Activated naive CD4-positive, alpha-beta T cell treated with anti-CD3 and anti-CD28 coated beads, Interleukin-2, amount 50 U/mL, for 24 hours (primary cell): ENCODE results near the gene PPP1R16B.

Experiments used
- H3K27ac Mint-ChIP-seq: one replicate; pipeline ENCODE4 v1.8.0; 2021; ENCODE audit warnings: mild to moderate bottlenecking, mixed read lengths
- H3K27me3 Mint-ChIP-seq: one replicate; pipeline ENCODE4 v1.8.0; 2021; ENCODE audit warnings: mixed read lengths
- H3K36me3 Mint-ChIP-seq: one replicate; pipeline ENCODE4 v1.8.0; 2021; ENCODE audit warnings: mixed read lengths
- H3K4me1 Mint-ChIP-seq: one replicate; pipeline ENCODE4 v1.8.0; 2021; ENCODE audit warnings: mixed read lengths
- H3K4me3 Mint-ChIP-seq: one replicate; pipeline ENCODE4 v1.8.0; 2021; ENCODE audit warnings: mild to moderate bottlenecking, mixed read lengths
- H3K9me3 Mint-ChIP-seq: one replicate; pipeline ENCODE4 v1.8.0; 2021; ENCODE audit warnings: mixed read lengths

PPP1R16B gene

DNA sequence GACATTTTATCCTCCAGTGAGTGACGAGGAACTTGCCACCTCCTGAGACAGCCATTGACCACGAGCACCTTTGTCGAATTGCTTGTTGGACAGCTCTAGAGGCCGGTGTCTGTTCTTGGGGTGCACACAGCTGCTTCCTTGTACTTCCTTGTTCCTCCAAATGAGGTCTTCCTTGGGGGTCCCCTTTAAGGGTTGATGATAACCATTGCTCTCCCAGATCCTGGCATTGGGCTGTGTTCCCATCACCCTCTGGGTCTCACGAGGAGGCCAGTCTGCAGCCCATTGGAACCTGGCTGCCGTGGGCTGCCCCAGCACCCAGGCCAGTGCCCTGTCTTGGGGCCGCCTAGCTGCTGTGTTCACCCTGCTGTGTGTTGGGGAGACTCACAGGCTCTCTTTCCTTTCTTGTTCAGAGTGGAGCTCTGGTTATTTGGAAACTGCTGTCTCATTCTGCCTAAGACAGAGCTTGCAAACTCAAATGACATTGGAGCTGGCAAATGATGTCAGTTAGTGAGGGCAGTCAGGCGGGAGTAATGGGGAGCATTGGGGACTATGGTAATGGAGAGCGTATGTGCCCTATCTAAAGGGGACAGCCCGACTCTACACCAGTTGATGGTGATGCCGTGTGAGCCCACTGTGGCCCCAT is 25.7 kb downstream of the PPP1R16B start:
- Mint-ChIP-seq H3K9me3 (no peaks in the 10 kb centered on the region), H3K4me3 (no peak overlapping the region), H3K4me1 (peaks cover 67% of the 10 kb centered on the region), H3K36me3 (peaks cover 13% of the 10 kb centered on the region), H3K27ac (no peak overlapping the region), H3K27me3 (no peaks in the 10 kb centered on the region)

DNA sequence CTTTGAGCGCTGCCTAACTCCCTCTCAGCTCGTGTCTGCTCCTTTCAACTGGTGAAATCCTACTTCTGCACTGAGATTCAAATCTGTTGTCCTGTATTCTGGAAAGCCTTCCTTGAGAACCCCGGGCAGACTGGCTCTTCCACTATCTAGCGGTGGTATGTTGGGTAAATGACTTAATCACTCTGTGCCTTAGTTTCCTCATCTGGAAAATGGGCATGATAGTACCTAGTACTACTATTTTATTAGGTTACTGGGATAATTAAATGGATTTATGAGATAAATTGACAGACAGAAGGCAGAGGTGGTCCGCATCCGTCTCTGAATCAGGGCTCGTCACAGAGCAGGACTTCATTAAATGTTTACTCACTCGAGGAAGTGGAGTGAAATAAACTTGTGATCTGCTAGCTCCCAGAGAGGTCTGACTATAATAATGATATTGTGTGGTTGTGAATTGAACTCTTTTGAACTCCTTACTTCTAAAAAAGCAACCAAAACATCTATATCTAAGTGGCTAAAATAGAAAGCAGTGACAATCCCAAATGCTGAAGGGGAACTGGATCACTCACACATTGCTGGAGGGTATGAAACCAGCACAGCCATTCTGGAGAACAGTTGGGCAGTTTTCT is 26.6 kb downstream of the PPP1R16B start:
- no peak overlapping the region for H3K4me3 Mint-ChIP-seq

DNA sequence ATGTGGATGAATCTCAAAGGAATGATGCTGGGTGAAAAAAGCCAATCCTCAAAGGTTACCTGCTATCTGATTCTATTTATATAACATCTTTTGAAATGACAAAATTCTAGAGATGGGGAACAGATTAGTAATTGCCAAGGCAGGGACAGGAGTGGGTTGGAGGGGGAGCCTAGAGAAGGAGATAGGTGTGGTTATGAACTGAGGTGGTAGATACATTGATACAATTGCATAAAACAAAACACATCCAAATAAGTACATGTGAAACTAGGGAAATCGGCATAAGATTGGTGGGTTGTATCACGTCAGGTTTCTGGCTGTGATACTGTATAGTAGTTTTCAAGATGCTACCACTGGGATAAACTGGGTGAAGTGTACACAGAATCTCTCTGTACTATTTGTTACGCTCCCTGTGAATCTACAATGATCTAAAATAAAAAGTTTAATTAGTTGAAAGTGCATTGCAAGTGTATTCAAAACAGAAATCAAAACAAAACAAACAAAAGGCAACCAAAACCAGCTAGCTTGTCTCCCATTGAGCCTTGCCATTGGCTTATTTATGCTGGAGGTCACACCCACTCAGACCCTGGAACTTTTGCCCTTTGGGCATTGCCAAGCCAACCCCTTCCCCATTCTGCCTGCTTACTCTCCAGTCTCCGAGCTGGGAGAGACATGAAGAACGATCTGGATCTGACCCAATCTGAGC is 27.8 kb downstream of the PPP1R16B start:
- Mint-ChIP-seq H3K4me1 (peaks cover 48% of the 10 kb centered on the region), H3K4me3 (peak overlapping the region; percentile 17)

More for the DNA sequence above, 26.6 kb downstream of the PPP1R16B start:
- Mint-ChIP-seq H3K27ac (peak overlapping the region; percentile 59), H3K9me3 (no peaks in the 10 kb centered on the region), H3K36me3 (peaks cover 16% of the 10 kb centered on the region), H3K4me1 (peaks cover 60% of the 10 kb centered on the region), H3K27me3 (no peaks in the 10 kb centered on the region)

DNA sequence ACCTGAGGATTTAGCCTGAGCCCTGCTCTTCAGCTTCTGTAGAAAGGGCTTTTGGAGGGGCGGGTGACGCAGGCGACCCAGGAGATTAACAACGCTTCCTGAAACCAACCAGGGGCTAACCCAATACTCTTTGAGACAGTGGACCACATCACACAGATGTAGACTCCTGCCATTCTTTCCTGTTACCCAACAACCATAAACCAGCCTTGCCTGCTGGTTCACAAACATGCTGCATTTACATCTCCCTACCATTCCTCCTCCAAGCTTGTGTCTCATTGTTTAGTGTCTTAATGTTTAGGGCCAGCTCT is 28.3 kb downstream of the PPP1R16B start:
- H3K36me3 Mint-ChIP-seq, result peaks cover 10% of the 10 kb centered on the region
- H3K27me3 Mint-ChIP-seq, result no peaks in the 10 kb centered on the region
- H3K4me1 Mint-ChIP-seq, result peaks cover 51% of the 10 kb centered on the region
- H3K9me3 Mint-ChIP-seq, result no peaks in the 10 kb centered on the region
- peak overlapping the region; percentile 17 for H3K4me3 Mint-ChIP-seq
- H3K27ac Mint-ChIP-seq, result peak overlapping the region; percentile 52

More for the DNA sequence above, 27.8 kb downstream of the PPP1R16B start:
- Mint-ChIP-seq H3K36me3 (peaks cover 10% of the 10 kb centered on the region), H3K27me3 (no peaks in the 10 kb centered on the region), H3K9me3 (no peaks in the 10 kb centered on the region), H3K27ac (peak overlapping the region; percentile 52)

DNA sequence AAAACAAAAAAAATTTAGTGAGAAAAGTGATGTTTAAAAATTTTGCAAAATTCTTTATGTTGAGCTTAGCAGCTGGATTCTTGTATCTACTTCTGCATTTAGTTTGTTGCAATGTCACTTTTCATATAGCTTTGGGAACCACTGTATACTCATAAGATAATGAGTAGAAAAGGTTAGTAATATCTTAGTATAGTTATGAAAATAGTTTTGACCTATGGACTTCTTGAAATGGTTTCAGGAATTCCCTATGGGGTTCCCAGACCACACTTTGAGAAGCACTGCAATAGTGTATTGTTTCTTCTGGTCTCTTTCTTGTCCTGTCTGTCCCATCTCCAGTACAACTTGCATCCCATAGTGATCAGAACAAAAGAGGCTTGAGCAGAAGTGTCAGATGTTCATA is 29.4 kb downstream of the PPP1R16B start:
- H3K27ac Mint-ChIP-seq, result no peak overlapping the region

DNA sequence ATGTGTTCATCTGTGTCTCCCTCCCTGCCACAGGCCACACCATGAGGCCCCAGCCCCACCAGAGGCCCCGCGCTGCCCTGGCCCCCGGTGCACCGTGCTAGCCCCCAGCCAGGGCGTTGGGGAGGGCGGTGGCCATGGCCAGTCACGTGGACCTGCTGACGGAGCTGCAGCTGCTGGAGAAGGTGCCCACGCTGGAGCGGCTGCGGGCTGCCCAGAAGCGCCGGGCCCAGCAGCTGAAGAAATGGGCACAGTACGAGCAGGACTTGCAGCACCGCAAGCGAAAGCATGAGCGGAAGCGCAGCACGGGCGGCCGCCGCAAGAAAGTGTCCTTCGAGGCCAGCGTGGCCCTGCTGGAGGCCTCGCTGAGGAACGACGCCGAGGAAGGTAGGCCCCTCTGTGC is 30.3 kb downstream of the PPP1R16B start:
- H3K27ac Mint-ChIP-seq, result no peak overlapping the region
- H3K27me3 Mint-ChIP-seq, result no peaks in the 10 kb centered on the region
- no peak overlapping the region for H3K4me3 Mint-ChIP-seq
- H3K36me3 Mint-ChIP-seq, result peaks cover 17% of the 10 kb centered on the region
- no peaks in the 10 kb centered on the region for H3K9me3 Mint-ChIP-seq
- H3K4me1 Mint-ChIP-seq, result peaks cover 52% of the 10 kb centered on the region

More for the DNA sequence above, 29.4 kb downstream of the PPP1R16B start:
- Mint-ChIP-seq H3K4me1 (peaks cover 51% of the 10 kb centered on the region), H3K9me3 (no peaks in the 10 kb centered on the region), H3K4me3 (no peak overlapping the region), H3K27me3 (no peaks in the 10 kb centered on the region), H3K36me3 (peaks cover 15% of the 10 kb centered on the region)

DNA sequence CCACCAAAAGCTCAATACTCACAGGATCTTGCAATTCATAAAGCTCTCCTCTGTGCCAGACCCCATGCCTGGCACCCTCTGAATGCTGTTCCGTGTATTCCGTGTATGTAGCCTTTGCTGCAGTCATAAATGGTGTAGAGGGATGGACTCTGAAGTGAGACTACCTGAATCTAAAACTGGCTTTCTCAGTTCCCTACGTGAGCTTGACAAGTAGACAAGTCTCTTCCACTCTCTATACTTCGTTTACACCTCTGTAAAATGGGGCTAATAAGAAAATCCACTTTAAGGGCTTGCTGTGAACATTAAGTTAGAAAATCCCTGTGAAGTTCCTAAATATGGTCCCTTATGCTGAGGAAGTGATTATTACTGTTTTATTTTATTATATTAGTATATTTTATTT is 31.5 kb downstream of the PPP1R16B start:
- Mint-ChIP-seq H3K27ac (no peak overlapping the region), H3K36me3 (peaks cover 16% of the 10 kb centered on the region), H3K4me1 (peaks cover 56% of the 10 kb centered on the region), H3K9me3 (no peaks in the 10 kb centered on the region), H3K4me3 (no peak overlapping the region), H3K27me3 (no peaks in the 10 kb centered on the region)

DNA sequence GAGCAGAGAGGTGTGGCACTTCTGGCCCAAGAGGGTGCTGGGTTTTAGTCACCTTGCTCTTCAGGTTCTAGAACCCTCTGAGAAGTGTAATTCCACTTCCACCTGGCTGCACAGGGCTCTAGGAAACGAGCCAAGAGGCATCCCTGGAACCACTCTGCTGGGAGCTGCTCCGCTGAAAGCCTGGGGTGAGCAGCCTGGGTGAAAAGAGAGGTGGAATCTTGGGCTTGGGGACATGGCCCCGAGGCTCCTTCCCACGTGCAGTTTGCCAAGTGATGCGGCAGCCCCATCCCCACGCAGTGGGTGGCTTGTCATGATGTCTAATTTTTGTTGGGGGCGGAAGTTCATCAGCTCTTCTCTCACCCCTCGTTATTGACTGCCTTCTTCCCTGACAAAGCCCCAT is 32.8 kb downstream of the PPP1R16B start:
- peaks cover 12% of the 10 kb centered on the region for H3K36me3 Mint-ChIP-seq
- H3K4me3 Mint-ChIP-seq, result no peak overlapping the region
- no peaks in the 10 kb centered on the region for H3K9me3 Mint-ChIP-seq
- no peak overlapping the region for H3K27ac Mint-ChIP-seq
- peaks cover 58% of the 10 kb centered on the region for H3K4me1 Mint-ChIP-seq
- H3K27me3 Mint-ChIP-seq, result no peaks in the 10 kb centered on the region

DNA sequence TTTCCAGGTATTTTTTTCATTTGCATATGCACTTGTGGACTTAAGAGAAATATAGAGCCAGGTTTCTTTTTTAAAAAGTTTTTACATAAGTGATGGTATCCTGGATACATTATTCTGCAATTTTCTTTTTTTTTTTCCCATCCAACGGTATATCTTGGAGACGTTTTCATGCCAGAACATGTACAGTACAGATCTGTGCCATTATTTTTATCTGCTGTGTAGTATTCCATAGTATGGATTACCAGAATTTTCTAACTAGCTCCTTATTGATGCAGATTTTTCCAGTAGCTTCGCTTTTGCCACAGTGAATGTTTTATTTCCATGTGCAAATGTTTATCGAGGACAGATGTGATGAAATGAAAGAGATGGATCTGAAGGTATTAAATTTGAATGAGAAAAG is 34.1 kb downstream of the PPP1R16B start:
- Mint-ChIP-seq H3K27ac (peak overlapping the region; percentile 60), H3K9me3 (no peaks in the 10 kb centered on the region), H3K36me3 (peaks cover 14% of the 10 kb centered on the region), H3K4me3 (no peak overlapping the region), H3K27me3 (no peaks in the 10 kb centered on the region), H3K4me1 (peaks cover 62% of the 10 kb centered on the region)

DNA sequence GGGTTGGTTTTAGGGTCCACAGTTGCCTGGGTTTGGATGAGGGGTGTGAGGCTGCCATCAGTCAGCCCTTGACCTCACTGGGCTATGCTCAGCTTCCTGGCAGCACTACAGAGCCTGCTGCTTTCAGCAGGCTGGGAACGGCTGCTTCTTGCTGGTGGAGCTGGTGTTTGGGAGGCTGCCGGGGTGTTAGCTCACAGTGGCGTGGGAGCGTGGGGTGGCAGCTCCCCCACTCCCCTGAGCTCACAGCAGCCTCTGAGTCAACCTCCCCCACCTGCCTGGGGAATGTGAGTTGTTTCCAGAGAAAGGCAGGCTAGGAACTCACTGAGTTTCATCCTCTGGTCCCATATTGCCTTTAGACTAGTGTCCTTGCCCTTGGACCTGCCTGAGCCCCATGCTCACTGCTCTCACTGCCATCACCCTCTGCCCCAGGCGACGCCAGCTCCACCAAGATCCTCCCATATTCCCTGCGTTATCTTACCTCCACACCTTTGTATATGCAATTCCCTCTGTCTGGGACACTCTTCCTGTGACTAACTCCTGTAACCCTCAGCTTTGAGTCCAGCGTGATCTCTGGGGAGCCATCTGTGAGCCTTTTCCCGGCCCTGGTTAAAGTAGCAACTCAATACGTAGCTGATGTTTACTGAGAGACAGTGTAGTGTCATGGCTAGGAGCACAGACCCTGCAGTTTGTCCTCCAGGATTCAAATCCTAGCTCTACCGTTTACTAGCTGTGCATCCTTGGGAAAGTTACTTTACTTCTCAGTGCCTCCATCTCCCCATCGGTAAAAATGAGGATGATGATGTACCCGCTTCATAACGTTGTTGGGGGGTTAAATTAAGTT is 34.8 kb downstream of the PPP1R16B start:
- Mint-ChIP-seq H3K4me1 (peaks cover 65% of the 10 kb centered on the region), H3K4me3 (peak overlapping the region; percentile 12), H3K27me3 (no peaks in the 10 kb centered on the region), H3K9me3 (no peaks in the 10 kb centered on the region), H3K36me3 (peaks cover 14% of the 10 kb centered on the region), H3K27ac (peak overlapping the region; percentile 73)

DNA sequence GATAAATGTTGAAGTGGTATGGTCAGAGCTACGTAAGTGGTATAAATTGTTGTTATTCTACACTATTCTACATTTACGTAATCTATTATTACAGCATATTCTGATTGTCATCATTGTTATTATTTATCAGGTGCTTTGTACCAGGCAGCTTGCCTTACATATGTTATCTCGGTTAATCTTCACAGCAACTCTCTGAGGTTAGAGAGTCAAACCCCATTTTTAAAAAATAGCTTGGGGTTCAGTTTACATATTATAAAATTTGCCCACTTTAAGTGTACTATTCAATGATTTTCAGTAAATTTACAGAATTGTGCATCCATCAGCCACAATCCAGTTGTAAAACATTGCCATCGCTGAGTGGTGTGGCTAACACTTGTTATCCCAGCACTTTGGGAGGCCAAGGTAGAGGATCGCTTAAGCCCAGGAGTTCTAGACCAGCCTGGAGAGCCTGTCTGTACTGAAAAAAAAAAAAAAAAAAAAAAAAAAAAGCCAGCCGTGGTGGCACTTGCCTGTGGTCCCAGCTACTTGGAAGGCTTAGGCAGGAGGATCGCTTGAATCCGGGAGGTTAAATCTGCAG is 35.5 kb downstream of the PPP1R16B start:
- H3K36me3 Mint-ChIP-seq, result peaks cover 14% of the 10 kb centered on the region
- no peaks in the 10 kb centered on the region for H3K27me3 Mint-ChIP-seq

DNA sequence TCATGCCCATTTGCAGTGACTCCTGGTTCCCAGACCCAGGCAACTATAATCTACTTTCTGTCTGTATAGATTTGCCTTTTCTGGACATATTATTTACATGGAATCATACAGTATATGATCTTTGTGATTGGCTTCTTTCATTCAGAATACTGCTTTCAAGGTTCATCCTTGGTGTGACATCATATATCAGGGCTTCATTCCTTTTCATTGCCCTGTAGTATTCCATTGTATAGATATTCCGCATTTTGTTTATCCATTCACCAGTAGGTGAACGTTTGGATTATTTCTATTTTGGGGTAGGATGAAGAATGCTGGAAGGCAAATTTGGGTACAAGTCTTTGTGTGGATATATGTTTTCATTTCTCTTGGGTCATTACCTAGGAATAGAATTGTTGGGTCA is 36.1 kb downstream of the PPP1R16B start:
- peak overlapping the region; percentile 98 for H3K27ac Mint-ChIP-seq

More for the DNA sequence above, 35.5 kb downstream of the PPP1R16B start:
- Mint-ChIP-seq H3K4me3 (no peak overlapping the region), H3K4me1 (peaks cover 72% of the 10 kb centered on the region), H3K27ac (peak overlapping the region; percentile 98), H3K9me3 (no peaks in the 10 kb centered on the region)

DNA sequence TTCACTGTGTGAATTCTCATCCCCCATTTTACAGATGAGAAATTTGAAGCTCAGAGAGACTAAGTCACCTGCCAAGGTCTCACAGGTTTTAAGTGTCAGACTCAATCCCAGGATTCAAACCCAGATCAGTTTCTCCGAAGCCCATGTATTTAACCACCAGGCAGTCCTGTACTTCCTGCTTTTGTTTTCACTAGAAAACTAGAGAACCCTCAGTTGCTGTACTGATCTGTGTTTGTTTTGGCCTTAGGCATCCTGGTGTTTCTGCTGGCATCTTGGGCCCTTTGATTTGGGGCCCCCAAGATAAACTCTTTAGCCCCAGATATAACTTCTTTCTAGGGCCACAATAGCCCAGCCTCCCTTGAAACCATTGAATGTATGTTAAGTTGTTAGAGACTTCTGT is 36.5 kb downstream of the PPP1R16B start:
- Mint-ChIP-seq H3K9me3 (no peaks in the 10 kb centered on the region), H3K27ac (peak overlapping the region; percentile 98), H3K4me3 (peak overlapping the region; percentile 79), H3K36me3 (peaks cover 11% of the 10 kb centered on the region), H3K27me3 (no peaks in the 10 kb centered on the region), H3K4me1 (peaks cover 82% of the 10 kb centered on the region)

More for the DNA sequence above, 36.1 kb downstream of the PPP1R16B start:
- H3K4me1 Mint-ChIP-seq, result peaks cover 78% of the 10 kb centered on the region
- H3K27me3 Mint-ChIP-seq, result no peaks in the 10 kb centered on the region
- H3K4me3 Mint-ChIP-seq, result peak overlapping the region; percentile 79
- peaks cover 14% of the 10 kb centered on the region for H3K36me3 Mint-ChIP-seq
- no peaks in the 10 kb centered on the region for H3K9me3 Mint-ChIP-seq

DNA sequence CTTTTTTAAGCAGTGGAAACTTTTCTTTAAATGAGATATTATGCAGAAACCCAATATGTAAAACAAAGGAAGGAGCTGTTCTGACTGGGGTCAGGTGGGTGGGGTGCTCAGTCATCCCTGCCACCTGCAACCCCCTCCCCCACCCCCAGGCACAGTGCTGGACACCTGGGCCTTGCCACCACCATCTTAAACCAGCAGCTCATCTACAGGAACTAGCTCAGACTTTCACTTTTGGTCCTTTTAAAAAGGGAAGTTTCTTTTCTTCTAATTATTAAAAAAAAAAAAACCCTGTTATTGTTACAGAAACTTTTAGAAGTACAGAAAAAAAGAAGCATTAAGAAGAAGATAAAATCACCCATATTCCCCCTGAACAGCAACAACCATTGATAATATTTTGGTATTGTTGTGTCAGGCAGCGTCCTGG is 37.1 kb downstream of the PPP1R16B start:
- H3K27me3 Mint-ChIP-seq, result no peaks in the 10 kb centered on the region
- peaks cover 13% of the 10 kb centered on the region for H3K36me3 Mint-ChIP-seq
- peak overlapping the region; percentile 76 for H3K4me3 Mint-ChIP-seq
- H3K4me1 Mint-ChIP-seq, result peaks cover 88% of the 10 kb centered on the region
- H3K27ac Mint-ChIP-seq, result peak overlapping the region; percentile 98
- H3K9me3 Mint-ChIP-seq, result no peaks in the 10 kb centered on the region

DNA sequence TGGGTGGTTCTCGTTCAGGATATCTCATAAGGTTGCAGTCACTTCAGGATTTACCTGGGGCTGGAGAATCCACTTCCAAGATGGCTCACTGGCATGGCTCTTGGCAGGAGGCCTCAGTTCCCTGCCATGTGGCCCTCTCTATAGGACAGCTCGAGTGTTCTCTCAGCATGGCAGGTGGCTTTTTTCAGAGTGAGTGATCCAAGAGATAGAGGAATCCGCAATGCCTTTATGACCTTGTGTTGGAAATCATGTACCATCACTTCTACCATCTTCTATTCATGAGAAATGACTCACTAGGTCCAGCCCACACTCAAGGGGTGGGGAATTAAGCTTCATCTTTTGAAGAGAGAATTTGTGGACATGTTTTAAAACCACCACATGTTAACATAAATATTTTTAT is 37.8 kb downstream of the PPP1R16B start:
- Mint-ChIP-seq H3K9me3 (no peaks in the 10 kb centered on the region), H3K4me3 (peak overlapping the region; percentile 76), H3K27ac (peak overlapping the region; percentile 98), H3K27me3 (no peaks in the 10 kb centered on the region), H3K4me1 (peaks cover 94% of the 10 kb centered on the region), H3K36me3 (peaks cover 13% of the 10 kb centered on the region)
